ENCODE data around the gene SLC35F4.

The SLC35F4 gene

GRCh38 chr14:57809808-57810207, 56.1 kb downstream of the SLC35F4 start:
- H3K4me3 ChIP-seq (ENCODE audit: low read depth, low read length): no peak overlapping the region
- POLR2A ChIA-PET: no interaction called here
- no peak for TF ChIP-seq CTCF (IDR thresholded peaks at IDR 0.05; ENCODE audit: insufficient read depth, low read length, missing control alignments)
- CTCF ChIA-PET: no interaction called here
- no peak for DNase-seq (ENCODE audit: low read depth, low spot score)

GRCh38 chr14:57797160-57797559, 68.7 kb downstream of the SLC35F4 start:
- H3K4me3 ChIP-seq (ENCODE audit: low read depth, low read length): no peak overlapping the region
- ChIA-PET POLR2A (no interaction called here), CTCF (no interaction called here)
- TF ChIP-seq CTCF (IDR thresholded peaks at IDR 0.05; ENCODE audit: insufficient read depth, low read length, missing control alignments): no peak
- no peak for DNase-seq (ENCODE audit: low read depth, low spot score)

GRCh38 chr14:57796556-57796955, 69.3 kb downstream of the SLC35F4 start:
- ChIA-PET CTCF (no interaction called here), POLR2A (no interaction called here)
- no peak for DNase-seq (ENCODE audit: low read depth, low spot score)
- H3K4me3 ChIP-seq (ENCODE audit: low read depth, low read length): no peak overlapping the region
- TF ChIP-seq CTCF (IDR thresholded peaks at IDR 0.05; ENCODE audit: insufficient read depth, low read length, missing control alignments): no peak

- H3K4me3 ChIP-seq (ENCODE audit: low read depth, low read length): no peak overlapping the region
- POLR2A ChIA-PET: no interaction called here
- no peak for TF ChIP-seq CTCF (IDR thresholded peaks at IDR 0.05; ENCODE audit: insufficient read depth, low read length, missing control alignments)
- CTCF ChIA-PET: no interaction called here
- no peak for DNase-seq (ENCODE audit: low read depth, low spot score)
These were observed 80.8 kb downstream of the SLC35F4 start for GRCh38 chr14:57785058-57785457.

- TF ChIP-seq CTCF (IDR thresholded peaks at IDR 0.05; ENCODE audit: insufficient read depth, low read length, missing control alignments): no peak
- ChIA-PET POLR2A (no interaction called here), CTCF (no interaction called here)
- no peak overlapping the region for H3K4me3 ChIP-seq (ENCODE audit: low read depth, low read length)
- DNase-seq (ENCODE audit: low read depth, low spot score): no peak
These were observed 94.1 kb downstream of the SLC35F4 start for GRCh38 chr14:57771801-57772200.

GRCh38 chr14:57769863-57770523, 95.9 kb downstream of the SLC35F4 start:
- ChIA-PET POLR2A (no interaction called here), CTCF (no interaction called here)
- DNase-seq (ENCODE audit: low read depth, low spot score): no peak
- no peak for TF ChIP-seq CTCF (IDR thresholded peaks at IDR 0.05; ENCODE audit: insufficient read depth, low read length, missing control alignments)
- no peak overlapping the region for H3K4me3 ChIP-seq (ENCODE audit: low read depth, low read length)

Data from AG04449 (cell line).